T-cell (primary cell): ENCODE measurements around the gene COQ2. TPM values are rescaled to one million over a fixed set of nuclear protein-coding genes. Genes with fewer than 3 reads are reported as not detected.
"Not testable (repeated sequence)": the region's sequence is repeated elsewhere in the genome, so short reads cannot be mapped to it uniquely, and the experiment has no call there.

Experiments used
- ATAC-seq, 4 experiments: fragments of 200-7000 bp in 3 of 4; fragments of 150-1000 bp in 1 of 4; cut with Tn5 transposase; replicated peaks in 1 of 4; 1 replicate in 3 of 4; 2 replicates in 1 of 4; pipeline ENCODE4 v1.10.0; 2021; ENCODE audit warnings: moderate library complexity in 3 of 4, mild to moderate bottlenecking in 2 of 4, moderate number of reproducible peaks in 1 of 4
- CTCF ChIA-PET, 2 donors: fragments of 300-600 bp; sonication (Branson Sonifier 250); formaldehyde crosslinking; loops; one replicate each; lab custom pipeline; 2022; ENCODE audit warnings: antibody characterized with exemption in 2 of 2; lab: Charles Lee
- POLR2A ChIA-PET, 2 donors: fragments of 300-600 bp; sonication (Branson Sonifier 250); formaldehyde crosslinking; loops; one replicate each; lab custom pipeline; 2022; ENCODE audit warnings: antibody characterized with exemption in 2 of 2; lab: Charles Lee
- DNase-seq, 35 experiments: peaks; one replicate each; pipeline versions ENCODE4 v3.0.0 to v3.0.0-alpha.2; 2013 to 2023
- H3K27ac ChIP-seq: one replicate; pipeline ENCODE4 v1.5.1; 2013; ENCODE audit warnings: low read length
- H3K27me3 ChIP-seq, 2 experiments: replicated peaks in 1 of 2; 1 replicate in 1 of 2; 2 replicates in 1 of 2; pipeline versions ENCODE4 v1.6.1 to v1.7.0; 2013; ENCODE audit warnings: low read length in 1 of 2, mixed read lengths in 1 of 2; ENCODE audit not compliant: control insufficient read depth in 2 of 2, insufficient read depth in 2 of 2; ENCODE audit errors: extremely low read depth in 1 of 2
- H3K36me3 ChIP-seq, 2 donors: 1 replicate in 1 of 2; 2 replicates in 1 of 2; pipeline versions ENCODE4 v1.6.1 to v1.7.0; 2013; ENCODE audit warnings: low read length in 1 of 2; ENCODE audit not compliant: control insufficient read depth in 2 of 2, insufficient read depth in 1 of 2; ENCODE audit errors: extremely low read depth in 1 of 2
- H3K4me1 ChIP-seq, 2 experiments: 1 replicate in 1 of 2; 2 replicates in 1 of 2; pipeline versions ENCODE4 v1.6.1 to v1.7.0; 2013; ENCODE audit warnings: low read length in 2 of 2, mixed read lengths in 1 of 2; ENCODE audit not compliant: insufficient read depth in 2 of 2, control insufficient read depth in 1 of 2; ENCODE audit errors: extremely low read depth in 1 of 2
- H3K4me3 ChIP-seq, 2 donors: 1 replicate in 1 of 2; 2 replicates in 1 of 2; pipeline versions ENCODE4 v1.5.1 to v1.7.0; 2013; ENCODE audit warnings: mild to moderate bottlenecking in 2 of 2, low read length in 1 of 2, moderate library complexity in 1 of 2; ENCODE audit not compliant: control insufficient read depth in 1 of 2; ENCODE audit errors: extremely low read depth in 1 of 2
- H3K9me3 ChIP-seq: 2 replicates; pipeline ENCODE4 v1.7.0; 2013
- H3K27ac Mint-ChIP-seq, 2 donors: one replicate each; pipeline ENCODE4 v1.8.0; 2020 to 2021; ENCODE audit warnings: mild to moderate bottlenecking in 2 of 2, mixed read lengths in 2 of 2
- H3K27me3 Mint-ChIP-seq, 2 donors: one replicate each; pipeline ENCODE4 v1.8.0; 2021 to 2022; ENCODE audit warnings: mixed read lengths in 2 of 2
- H3K36me3 Mint-ChIP-seq: one replicate; pipeline ENCODE4 v1.8.0; 2021; ENCODE audit warnings: mixed read lengths
- H3K4me1 Mint-ChIP-seq, 3 donors: one replicate each; pipeline ENCODE4 v1.8.0; 2020 to 2022; ENCODE audit warnings: mixed read lengths in 3 of 3, mild to moderate bottlenecking in 1 of 3
- H3K4me3 Mint-ChIP-seq, 3 donors: one replicate each; pipeline ENCODE4 v1.8.0; 2020 to 2022; ENCODE audit warnings: mild to moderate bottlenecking in 3 of 3, mixed read lengths in 3 of 3, moderate library complexity in 3 of 3
- H3K9me3 Mint-ChIP-seq, 3 donors: one replicate each; pipeline ENCODE4 v1.8.0; 2020 to 2022; ENCODE audit warnings: mixed read lengths in 3 of 3
- WGBS: methylation state at CpG from one replicate; pipeline ENCODE4 v1.1.5; 2013; ENCODE audit warnings: missing lambda C conversion rate; ENCODE audit not compliant: insufficient coverage; 5-methylcytosine and 5-hydroxymethylcytosine counted together
- total RNA-seq, 35 experiments: library from RNA in 6 of 35; stranded (reverse) in 6 of 35; fragments of 120-200 nt in 1 of 35; gene quantifications; one replicate each; pipeline versions ENCODE4 v1.2.1 to v1.2.4 and lab custom pipeline; 2013 to 2026

Gene COQ2
- total RNA-seq, 5 donors from 2014 or later (not counting 1 experiment from before 2014, with no cell fraction given): 4.7 to 9.7 (median 6.2) TPM

DNA sequence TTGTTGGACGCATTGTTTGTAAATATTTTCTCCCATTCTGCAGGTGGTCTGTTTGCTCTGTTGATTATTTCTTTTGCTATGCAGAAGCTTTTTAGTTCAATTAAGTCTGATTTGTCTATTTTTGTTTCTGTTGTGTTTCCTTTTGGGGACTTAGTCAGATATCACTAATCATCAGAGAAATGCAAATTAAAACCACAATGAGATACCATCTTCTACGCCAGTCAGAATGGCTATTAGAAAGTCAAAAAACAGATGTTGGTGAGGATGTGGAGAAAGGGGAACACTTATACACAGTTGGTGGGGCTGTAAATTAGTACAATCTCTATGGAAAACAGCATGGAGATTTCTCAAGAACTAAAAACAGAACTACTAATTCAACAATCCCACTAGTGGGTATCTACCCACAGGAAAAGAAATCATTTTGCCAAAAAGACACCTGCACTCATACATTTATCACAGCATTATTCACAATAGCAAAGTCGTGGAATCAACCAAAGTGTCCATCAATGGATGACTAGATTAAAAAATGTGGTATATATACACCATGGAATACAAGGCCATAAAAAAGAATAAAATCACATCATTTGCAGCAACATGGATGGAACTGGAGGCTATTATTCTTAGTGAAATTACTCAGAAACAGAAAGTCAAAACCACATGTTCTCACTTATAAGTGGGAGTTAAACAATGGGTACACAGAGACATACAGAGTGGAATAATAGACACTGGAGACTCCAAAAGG, 8.1 kb downstream of the COQ2 start:
- no peak overlapping the region for H3K27ac Mint-ChIP-seq
- no peaks in the 10 kb centered on the region for H3K27me3 Mint-ChIP-seq

DNA sequence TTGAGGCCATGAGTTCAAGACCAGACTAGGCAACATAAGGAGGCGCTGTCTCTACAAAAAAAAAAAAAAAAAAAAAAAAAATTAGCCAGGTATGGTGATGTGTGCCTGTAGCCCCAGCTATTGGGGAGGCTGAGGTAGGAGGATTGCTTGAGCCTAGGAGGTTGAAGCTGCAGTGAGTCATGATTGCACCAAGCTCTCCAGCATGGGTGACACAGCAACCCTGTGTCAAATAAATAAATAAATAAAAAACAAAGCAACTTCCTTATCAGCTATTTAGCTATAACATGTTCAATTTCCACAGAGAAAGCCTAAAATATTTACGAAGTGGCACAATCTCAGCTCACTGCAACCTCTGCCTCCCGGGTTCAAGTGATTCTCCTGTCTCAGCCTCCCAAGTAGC, 10.7 kb downstream of the COQ2 start:
- ATAC-seq, H3K9me3 ChIP-seq, H3K4me3 ChIP-seq, H3K27ac Mint-ChIP-seq, H3K27me3 ChIP-seq, H3K9me3 Mint-ChIP-seq, H3K4me3 Mint-ChIP-seq, DNase-seq, H3K4me1 ChIP-seq, H3K27ac ChIP-seq, H3K27me3 Mint-ChIP-seq: not testable (repeated sequence)
- Mint-ChIP-seq H3K4me1 (peaks cover 6 to 22% (median 10%) of the 10 kb centered on the region in 3 donors), H3K36me3 (peaks cover 56% of the 10 kb centered on the region)
- ChIA-PET POLR2A (interaction anchor here (0.7 kb wide), 2 partner anchors 272 to 336 kb away, joined by 7 to 20 read pairs; no protein-coding TSS in a partner anchor), CTCF (interaction anchor here (0.6 to 1.4 kb wide), 5 partner anchors 11 to 362 kb away, joined by 3 to 11 read pairs (median 3); partner anchors contain the start of gene COQ2 (in 1 of the 2))
- WGBS: 83% methylated on average over 1 of the region's 3 CpGs
- peaks cover 8 to 21% of the 10 kb centered on the region in 2 donors for H3K36me3 ChIP-seq

More for the DNA sequence above, 8.1 kb downstream of the COQ2 start:
- Histone ChIP-seq H3K4me1 (no peaks in the 10 kb centered on the region), H3K9me3 (no peaks in the 10 kb centered on the region), H3K27ac (no peak overlapping the region), H3K36me3 (peaks cover 2 to 16% of the 10 kb centered on the region in 2 donors), H3K4me3 (no peak overlapping the region), H3K27me3 (no peaks in the 10 kb centered on the region)
- H3K4me1 Mint-ChIP-seq: peaks cover 16 to 31% (median 18%) of the 10 kb centered on the region in 3 donors
- H3K4me3 Mint-ChIP-seq: no peak overlapping the region
- CTCF ChIA-PET: interaction anchor here in 1 of 2 donors (1.0 kb wide), 1 partner anchor 11 kb away, joined by 3 read pairs; no protein-coding TSS in a partner anchor
- DNase-seq (no peak), ATAC-seq (peak in 2 of 4 experiments; percentile 35 to 51)
- H3K36me3 Mint-ChIP-seq: peaks cover 49% of the 10 kb centered on the region
- POLR2A ChIA-PET: no interaction called here
- H3K9me3 Mint-ChIP-seq: no peaks in the 10 kb centered on the region
- 80% methylated on average over 1 of the region's 3 CpGs for WGBS

DNA sequence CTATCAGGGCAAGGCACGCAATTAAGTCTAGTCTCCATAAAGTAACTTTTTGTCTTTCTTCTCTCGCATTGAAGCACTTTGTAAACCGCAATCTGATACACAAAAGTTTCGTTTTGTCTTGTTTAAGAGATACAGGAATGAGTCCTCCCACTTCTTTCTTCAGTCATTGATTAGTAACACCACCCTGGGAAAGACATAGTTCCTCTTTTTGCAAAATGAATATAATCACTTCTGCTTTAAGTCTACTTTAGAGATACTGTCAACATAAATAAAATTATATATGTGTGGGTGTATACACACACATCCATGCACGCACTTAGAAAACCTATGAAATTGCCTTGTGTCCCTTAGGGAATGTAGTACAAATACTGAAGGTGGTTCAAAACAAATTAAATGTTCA, 11.7 kb downstream of the COQ2 start:
- peaks cover 6 to 25% (median 13%) of the 10 kb centered on the region in 3 donors for H3K4me1 Mint-ChIP-seq
- no CpG with 5 or more reads among the region's 5 CpGs for WGBS
- no peaks in the 10 kb centered on the region for H3K9me3 Mint-ChIP-seq
- ATAC-seq (no peak), DNase-seq (no peak)
- H3K4me1 ChIP-seq: no peaks in the 10 kb centered on the region
- no peak overlapping the region for H3K27ac ChIP-seq
- no peaks in the 10 kb centered on the region for H3K9me3 ChIP-seq
- H3K27ac Mint-ChIP-seq: no peak overlapping the region
- H3K27me3 Mint-ChIP-seq: no peaks in the 10 kb centered on the region
- no peak overlapping the region for H3K4me3 ChIP-seq
- peaks cover 58% of the 10 kb centered on the region for H3K36me3 Mint-ChIP-seq
- H3K36me3 ChIP-seq: peaks cover 8 to 19% of the 10 kb centered on the region in 2 donors
- CTCF ChIA-PET: interaction anchor here (1.0 to 2.4 kb wide), 3 partner anchors 8 to 36 kb away, joined by 3 to 7 read pairs (median 3); partner anchors contain the start of gene COQ2 (in 1 of the 2)
- POLR2A ChIA-PET: no interaction called here
- H3K27me3 ChIP-seq: no peaks in the 10 kb centered on the region
- H3K4me3 Mint-ChIP-seq: no peak overlapping the region

DNA sequence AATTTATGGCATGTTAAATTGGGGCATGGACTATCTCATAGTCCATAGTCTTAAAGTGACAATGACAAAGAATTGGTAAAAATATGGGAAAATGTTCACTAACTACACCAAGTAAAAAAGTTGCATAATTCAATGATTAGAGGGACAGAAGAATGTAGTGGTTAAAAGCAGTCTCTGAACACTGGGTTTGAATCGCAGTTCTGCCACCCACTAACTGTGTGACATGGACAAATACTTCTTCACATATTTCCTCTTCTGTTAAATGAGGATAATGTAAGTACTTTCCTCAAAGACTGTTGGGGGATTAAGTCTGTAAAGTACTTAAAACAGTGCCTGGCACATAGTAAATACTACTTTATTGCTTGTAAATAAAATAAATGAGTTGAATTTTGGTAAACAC, 15.3 kb downstream of the COQ2 start:
- Histone ChIP-seq H3K4me3 (no peak overlapping the region), H3K27ac (no peak overlapping the region), H3K27me3 (no peaks in the 10 kb centered on the region), H3K9me3 (no peaks in the 10 kb centered on the region), H3K4me1 (peaks cover 0 to 8% of the 10 kb centered on the region in 2 experiments), H3K36me3 (peaks cover 8 to 20% of the 10 kb centered on the region in 2 donors)
- peaks cover 0 to 13% (median 8%) of the 10 kb centered on the region in 3 donors for H3K4me1 Mint-ChIP-seq
- H3K4me3 Mint-ChIP-seq: no peak overlapping the region
- ChIA-PET CTCF (no interaction called here), POLR2A (no interaction called here)
- no CpG with 5 or more reads among the region's 1 CpG for WGBS
- H3K27ac Mint-ChIP-seq: no peak overlapping the region
- peaks cover 40% of the 10 kb centered on the region for H3K36me3 Mint-ChIP-seq
- DNase-seq: no peak
- no peaks in the 10 kb centered on the region for H3K27me3 Mint-ChIP-seq
- ATAC-seq: no peak
- no peaks in the 10 kb centered on the region for H3K9me3 Mint-ChIP-seq

DNA sequence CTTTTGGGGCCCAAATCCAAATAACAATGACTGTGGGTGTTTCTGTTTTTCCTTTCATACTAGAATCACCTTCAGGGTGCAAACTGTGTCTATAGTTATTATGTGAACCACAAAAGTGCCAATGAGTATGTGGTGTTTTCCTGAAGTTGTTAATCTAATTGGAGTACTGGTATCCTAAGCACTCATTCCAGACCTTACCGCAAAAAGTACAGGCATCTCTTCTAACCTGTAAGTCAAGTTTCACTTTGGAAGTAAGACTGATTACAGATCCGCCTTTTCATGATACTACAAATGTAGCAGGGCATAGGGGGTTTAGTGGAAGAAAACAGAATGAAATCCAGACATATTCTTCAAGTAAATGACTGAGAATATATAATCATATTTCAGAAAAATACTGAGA, 16.1 kb downstream of the COQ2 start:
- ATAC-seq (no peak), DNase-seq (no peak)
- Mint-ChIP-seq H3K4me1 (peaks cover 0 to 13% (median 8%) of the 10 kb centered on the region in 3 donors), H3K27ac (no peak overlapping the region), H3K27me3 (no peaks in the 10 kb centered on the region), H3K9me3 (no peaks in the 10 kb centered on the region), H3K36me3 (peaks cover 38% of the 10 kb centered on the region), H3K4me3 (no peak overlapping the region)
- peaks cover 0 to 8% of the 10 kb centered on the region in 2 experiments for H3K4me1 ChIP-seq
- CTCF ChIA-PET: interaction anchor here in 1 of 2 donors (0.6 to 3.5 kb wide), 3 partner anchors 13 to 193 kb away, joined by 5 to 30 read pairs (median 17); no protein-coding TSS in a partner anchor
- POLR2A ChIA-PET: interaction anchor here in 1 of 2 donors (0.6 kb wide), 1 partner anchor 234 kb away, joined by 3 read pairs; no protein-coding TSS in a partner anchor
- H3K9me3 ChIP-seq: no peaks in the 10 kb centered on the region
- H3K4me3 ChIP-seq: no peak overlapping the region
- peaks cover 8 to 18% of the 10 kb centered on the region in 2 donors for H3K36me3 ChIP-seq
- H3K27ac ChIP-seq: no peak overlapping the region
- H3K27me3 ChIP-seq: no peaks in the 10 kb centered on the region
- WGBS: no CpG with 5 or more reads among the region's 2 CpGs

DNA sequence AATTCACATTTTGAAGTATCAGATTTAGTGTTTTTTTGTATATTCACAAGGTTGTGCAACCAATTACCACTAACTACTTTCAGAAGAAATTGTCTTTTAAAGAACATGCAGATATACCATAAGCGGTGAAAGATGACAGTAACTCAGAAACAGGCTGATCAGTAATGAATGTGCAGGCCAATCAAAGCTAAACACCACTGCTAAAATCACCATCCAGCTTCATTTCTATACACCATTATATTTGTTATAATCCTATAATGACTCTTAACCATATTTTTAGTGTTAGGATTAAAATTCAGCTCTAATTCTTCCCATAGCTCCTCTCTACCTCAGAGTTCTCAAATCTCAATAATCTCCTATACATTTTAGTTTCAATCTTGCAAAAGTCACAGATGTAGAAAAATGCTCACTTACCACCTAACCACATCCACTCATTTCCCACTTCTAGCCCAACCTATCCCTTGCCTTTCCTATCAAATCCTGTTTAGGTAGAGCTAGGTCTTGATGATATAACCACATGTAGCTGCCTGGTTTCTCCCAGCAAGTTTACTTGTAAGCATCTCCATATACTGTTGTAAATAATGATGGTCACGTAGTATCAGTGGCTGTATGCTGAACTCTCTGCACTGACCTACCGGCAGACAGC, 16.6 kb downstream of the COQ2 start:
- Histone ChIP-seq H3K27me3 (no peaks in the 10 kb centered on the region), H3K36me3 (peaks cover 8 to 18% of the 10 kb centered on the region in 2 donors), H3K4me3 (no peak overlapping the region), H3K4me1 (peaks cover 0 to 8% of the 10 kb centered on the region in 2 experiments), H3K27ac (no peak overlapping the region), H3K9me3 (no peaks in the 10 kb centered on the region)
- no peak for DNase-seq
- POLR2A ChIA-PET: interaction anchor here in 1 of 2 donors (0.6 kb wide), 1 partner anchor 233 kb away, joined by 3 read pairs; no protein-coding TSS in a partner anchor
- peaks cover 0 to 12% (median 8%) of the 10 kb centered on the region in 3 donors for H3K4me1 Mint-ChIP-seq
- H3K4me3 Mint-ChIP-seq: no peak overlapping the region
- H3K36me3 Mint-ChIP-seq: peaks cover 37% of the 10 kb centered on the region
- H3K27me3 Mint-ChIP-seq: no peaks in the 10 kb centered on the region
- ATAC-seq: no peak
- H3K9me3 Mint-ChIP-seq: no peaks in the 10 kb centered on the region
- H3K27ac Mint-ChIP-seq: no peak overlapping the region
- CTCF ChIA-PET: interaction anchor here in 1 of 2 donors (1.4 to 3.5 kb wide), 4 partner anchors 13 to 212 kb away, joined by 3 to 30 read pairs (median 12); partner anchors contain the start of gene COQ2
- WGBS: no CpG with 5 or more reads among the region's 3 CpGs
